T-helper 2 cell treated with Interferon-gamma antibody and Interleukin-4, amounts not matched to agents 5 μg/mL and 100 μg/mL, for 36 hours (primary cell): ENCODE results near the gene HERPUD2.

Source experiments
- DNase-seq: peaks from one replicate; pipeline ENCODE4 v3.0.0; 2021; ENCODE audit warnings: low spot score
- H3K27ac Mint-ChIP-seq: one replicate; pipeline ENCODE4 v1.8.0; 2021; ENCODE audit warnings: mild to moderate bottlenecking, mixed read lengths
- H3K27me3 Mint-ChIP-seq: one replicate; pipeline ENCODE4 v1.8.0; 2021; ENCODE audit warnings: low read depth, mixed read lengths
- H3K36me3 Mint-ChIP-seq: one replicate; pipeline ENCODE4 v1.8.0; 2021; ENCODE audit warnings: low read depth, mixed read lengths
- H3K4me1 Mint-ChIP-seq: one replicate; pipeline ENCODE4 v1.8.0; 2021; ENCODE audit warnings: low read depth, mixed read lengths
- H3K4me3 Mint-ChIP-seq: one replicate; pipeline ENCODE4 v1.8.0; 2022; ENCODE audit warnings: mild to moderate bottlenecking, moderate library complexity, mixed read lengths
- H3K9me3 Mint-ChIP-seq: one replicate; pipeline ENCODE4 v1.8.0; 2021; ENCODE audit warnings: mixed read lengths

Gene HERPUD2

DNA sequence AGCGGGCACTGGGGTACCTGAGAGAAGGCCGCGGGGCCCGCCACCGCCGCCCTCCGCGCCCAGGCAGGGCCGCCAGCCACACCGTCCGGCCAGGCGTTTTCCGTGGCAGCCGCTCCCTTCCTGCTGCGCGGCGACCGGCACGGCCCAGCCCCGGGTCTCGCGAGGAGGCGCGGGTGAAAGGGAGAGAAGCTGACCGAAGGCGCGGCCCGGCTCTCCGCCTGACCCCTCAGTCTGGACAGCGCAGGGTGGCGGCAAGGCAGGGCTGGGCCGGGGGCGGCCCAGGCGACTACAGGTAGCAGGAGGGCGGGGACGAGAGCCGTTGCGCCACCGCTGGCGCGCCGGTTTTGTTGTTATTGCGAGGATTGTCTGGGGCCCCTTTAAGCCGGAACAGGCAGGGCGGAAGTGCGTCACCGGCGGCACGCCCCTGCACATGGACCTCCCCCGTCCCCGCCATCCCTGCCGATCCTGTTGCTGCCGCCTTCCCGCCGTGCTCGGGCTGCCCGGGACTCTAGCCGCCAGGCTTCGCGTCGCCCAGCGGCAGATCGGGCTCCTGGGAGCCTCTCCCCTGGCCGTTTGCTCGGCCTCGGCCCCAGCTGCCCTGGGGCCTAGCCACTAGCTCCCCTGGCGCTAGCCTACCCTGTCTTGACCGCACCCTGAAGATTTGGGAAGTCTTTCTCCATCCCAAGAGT, at the start of gene HERPUD2:
Gene HERPUD2 (minus strand): TSS at position 352 of the 689 bp plus-strand sequence. CDS start 805 bp downstream, outside the sequence.
- Mint-ChIP-seq H3K4me1 (peaks cover 48% of the 10 kb centered on the region), H3K27me3 (no peaks in the 10 kb centered on the region), H3K27ac (peak within 1 kb of the TSS; percentile 98), H3K4me3 (peak within 1 kb of the TSS; percentile 97), H3K9me3 (no peaks in the 10 kb centered on the region), H3K36me3 (peaks cover 29% of the 10 kb centered on the region)
- peak; percentile 90 for DNase-seq

- H3K27me3 Mint-ChIP-seq = peaks cover 31% of the 10 kb centered on the region
- no peak for DNase-seq
- H3K4me1 Mint-ChIP-seq = no peaks in the 10 kb centered on the region
These were observed 44.0 kb upstream of the HERPUD2 start for GRCh38 chr7:35738889-35739288.

DNA sequence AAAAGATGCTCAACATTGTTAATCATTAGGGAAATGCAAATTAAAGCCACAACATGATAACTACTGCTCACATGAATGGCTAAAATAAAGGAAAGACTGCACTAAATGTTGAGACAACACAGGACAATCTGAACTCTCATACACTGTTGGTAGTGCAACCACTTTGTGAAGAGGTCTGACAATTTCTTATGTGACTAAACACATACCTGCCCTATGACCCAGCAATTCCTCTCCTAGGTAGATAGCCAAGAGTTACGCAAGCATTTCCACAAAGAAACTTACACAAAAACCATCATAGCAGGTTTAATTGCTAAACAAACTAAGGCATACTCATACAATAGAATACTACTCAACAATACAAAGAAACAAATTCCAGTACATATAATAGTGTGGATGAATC, 41.8 kb upstream of the HERPUD2 start:
- no peaks in the 10 kb centered on the region for H3K9me3 Mint-ChIP-seq
- no peak overlapping the region for H3K27ac Mint-ChIP-seq
- DNase-seq = no peak

More at GRCh38 chr7:35738889-35739288, 44.0 kb upstream of the HERPUD2 start:
- H3K4me3 Mint-ChIP-seq = no peak overlapping the region
- no peaks in the 10 kb centered on the region for H3K9me3 Mint-ChIP-seq
- no peak overlapping the region for H3K27ac Mint-ChIP-seq
- no peaks in the 10 kb centered on the region for H3K36me3 Mint-ChIP-seq

GRCh38 chr7:35735396-35735795, 40.5 kb upstream of the HERPUD2 start:
- H3K4me3 Mint-ChIP-seq = no peak overlapping the region
- no peaks in the 10 kb centered on the region for H3K36me3 Mint-ChIP-seq
- no peaks in the 10 kb centered on the region for H3K9me3 Mint-ChIP-seq
- H3K4me1 Mint-ChIP-seq = peaks cover 2% of the 10 kb centered on the region
- no peak for DNase-seq
- H3K27ac Mint-ChIP-seq = no peak overlapping the region
- peaks cover 19% of the 10 kb centered on the region for H3K27me3 Mint-ChIP-seq

More for the DNA sequence above, 41.8 kb upstream of the HERPUD2 start:
- Mint-ChIP-seq H3K27me3 (peaks cover 23% of the 10 kb centered on the region), H3K4me3 (no peak overlapping the region), H3K4me1 (no peaks in the 10 kb centered on the region), H3K36me3 (no peaks in the 10 kb centered on the region)

DNA sequence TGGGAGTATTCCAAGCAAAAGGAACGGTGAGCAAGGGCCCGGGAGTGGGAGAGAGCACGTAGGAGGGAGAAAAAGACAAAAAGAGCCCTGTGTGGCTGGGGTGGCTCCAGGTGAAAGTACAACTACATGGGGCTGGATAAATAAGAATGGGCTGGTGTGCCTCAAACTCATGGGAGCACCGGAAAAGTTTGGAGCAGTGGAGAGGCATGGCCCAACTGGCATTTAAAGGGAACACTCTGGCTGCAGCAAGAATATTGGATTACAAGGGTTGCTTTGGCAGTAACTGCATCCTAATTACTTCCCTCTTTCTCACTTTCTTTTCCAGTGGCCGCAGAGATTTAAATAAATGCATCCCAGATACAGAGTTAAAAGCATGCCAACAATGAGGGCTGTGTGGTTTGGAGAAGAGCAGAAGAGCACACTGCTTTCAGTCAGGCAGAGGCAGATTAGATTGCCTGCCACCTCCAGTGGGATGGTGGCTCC, 39.1 kb upstream of the HERPUD2 start:
- H3K4me3 Mint-ChIP-seq = no peak overlapping the region
- H3K27ac Mint-ChIP-seq = no peak overlapping the region
- H3K36me3 Mint-ChIP-seq = no peaks in the 10 kb centered on the region
- H3K9me3 Mint-ChIP-seq = no peaks in the 10 kb centered on the region
- H3K27me3 Mint-ChIP-seq = peaks cover 19% of the 10 kb centered on the region
- DNase-seq = no peak
- H3K4me1 Mint-ChIP-seq = peaks cover 15% of the 10 kb centered on the region

GRCh38 chr7:35731349-35731748, 36.4 kb upstream of the HERPUD2 start:
- peaks cover 33% of the 10 kb centered on the region for H3K4me1 Mint-ChIP-seq
- peaks cover 15% of the 10 kb centered on the region for H3K27me3 Mint-ChIP-seq
- no peak overlapping the region for H3K27ac Mint-ChIP-seq
- no peak overlapping the region for H3K4me3 Mint-ChIP-seq
- H3K36me3 Mint-ChIP-seq = no peaks in the 10 kb centered on the region
- no peaks in the 10 kb centered on the region for H3K9me3 Mint-ChIP-seq
- DNase-seq = no peak

DNA sequence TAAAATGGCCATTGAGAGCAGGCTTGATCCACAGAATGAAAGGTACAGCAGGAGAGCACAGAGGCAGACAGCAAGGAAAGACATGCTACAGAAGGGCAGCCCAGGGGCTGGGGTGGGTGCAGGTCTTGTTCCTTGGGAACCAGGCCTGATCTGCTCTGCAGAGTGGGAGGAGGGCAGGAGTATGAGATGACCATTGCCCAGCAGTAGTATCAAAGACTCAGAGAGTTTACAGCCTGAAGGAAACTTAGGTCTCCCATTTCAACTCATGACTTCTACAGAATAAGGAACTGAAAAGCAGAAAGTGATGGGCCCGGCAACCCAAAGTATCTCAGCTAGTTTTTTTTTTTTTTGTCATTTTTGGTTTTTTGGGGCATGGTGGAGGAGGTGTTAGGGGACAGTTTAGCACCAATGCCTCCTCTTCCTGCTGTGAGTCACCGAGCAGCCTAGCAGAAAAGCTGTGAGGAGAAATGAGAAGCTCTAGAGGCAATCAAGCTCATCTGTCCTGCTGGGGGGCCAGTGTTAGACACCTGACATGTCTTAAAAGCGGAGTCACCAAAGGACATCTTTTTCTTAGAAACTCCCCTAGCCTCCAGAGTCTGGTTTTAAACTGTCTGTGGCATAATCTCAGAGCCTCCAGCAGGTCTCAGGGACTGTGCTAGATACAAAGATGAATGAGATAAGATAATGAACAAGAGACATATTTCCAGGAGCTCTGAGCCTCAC, 34.3 kb upstream of the HERPUD2 start:
- H3K4me1 Mint-ChIP-seq = peaks cover 51% of the 10 kb centered on the region
- no peaks in the 10 kb centered on the region for H3K9me3 Mint-ChIP-seq
- no peaks in the 10 kb centered on the region for H3K36me3 Mint-ChIP-seq
- H3K4me3 Mint-ChIP-seq = peak overlapping the region; percentile 71
- H3K27ac Mint-ChIP-seq = peak overlapping the region; percentile 72
- peak; percentile 66 for DNase-seq
- peaks cover 10% of the 10 kb centered on the region for H3K27me3 Mint-ChIP-seq

DNA sequence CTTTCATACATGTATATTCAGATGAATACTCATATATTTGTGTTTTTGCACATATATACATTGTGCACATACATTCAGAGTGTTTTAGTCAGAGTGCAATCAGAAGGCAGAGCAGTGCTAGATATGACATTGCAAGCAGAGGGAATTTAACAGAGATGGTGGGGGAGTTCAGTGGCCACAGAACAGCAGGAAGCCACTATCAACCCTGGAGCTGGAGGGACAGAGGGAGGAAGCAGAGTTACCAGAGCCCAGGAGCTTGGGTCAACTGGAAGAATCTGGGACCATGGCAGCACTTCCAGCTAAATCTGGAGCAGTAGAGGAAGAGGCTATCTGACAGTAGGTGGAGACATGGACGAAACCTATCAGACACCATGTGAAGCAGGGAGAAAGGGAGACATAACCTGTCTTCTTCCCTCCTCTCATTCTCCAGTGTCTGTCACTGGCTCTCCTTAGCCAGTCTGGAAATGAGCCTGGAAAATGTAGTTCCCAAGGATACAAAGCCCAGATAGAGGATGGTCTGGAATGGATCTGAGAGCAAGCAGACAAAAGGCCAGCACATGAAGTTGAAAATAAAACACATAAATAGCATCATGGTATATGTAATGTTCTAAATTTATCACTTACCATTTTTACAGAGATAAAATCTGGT, 33.6 kb upstream of the HERPUD2 start:
- Mint-ChIP-seq H3K4me3 (peak overlapping the region; percentile 71), H3K27me3 (peaks cover 10% of the 10 kb centered on the region), H3K36me3 (no peaks in the 10 kb centered on the region), H3K4me1 (peaks cover 57% of the 10 kb centered on the region), H3K27ac (peak overlapping the region; percentile 72), H3K9me3 (no peaks in the 10 kb centered on the region)
- DNase-seq = no peak

GRCh38 chr7:35727571-35727970, 32.6 kb upstream of the HERPUD2 start:
- Mint-ChIP-seq H3K9me3 (peaks cover 3% of the 10 kb centered on the region), H3K4me1 (peaks cover 66% of the 10 kb centered on the region), H3K27me3 (peaks cover 10% of the 10 kb centered on the region), H3K36me3 (no peaks in the 10 kb centered on the region), H3K27ac (no peak overlapping the region), H3K4me3 (no peak overlapping the region)
- peak; percentile 57 for DNase-seq

DNA sequence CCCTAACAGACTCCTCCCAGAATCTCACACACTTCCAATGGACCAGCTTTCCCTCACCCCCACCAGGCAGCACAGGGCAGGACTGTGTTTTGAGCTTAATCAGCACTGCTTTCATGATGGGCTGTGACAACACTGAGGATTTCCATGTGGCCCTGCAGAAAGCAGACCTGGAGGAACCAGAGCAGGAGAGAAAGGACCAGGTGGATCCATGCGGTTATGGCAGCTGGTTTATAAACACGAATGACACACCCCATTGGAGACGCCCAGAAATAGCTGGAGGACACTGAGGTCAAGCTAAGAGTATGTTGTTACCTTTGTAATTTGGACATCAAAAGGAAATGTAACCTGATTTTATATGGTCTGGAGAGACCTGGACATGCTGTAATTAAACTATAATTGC, 31.7 kb upstream of the HERPUD2 start:
- H3K27ac Mint-ChIP-seq = no peak overlapping the region
- peaks cover 1% of the 10 kb centered on the region for H3K27me3 Mint-ChIP-seq
- no peak overlapping the region for H3K4me3 Mint-ChIP-seq
- no peak for DNase-seq
- peaks cover 3% of the 10 kb centered on the region for H3K9me3 Mint-ChIP-seq
- H3K4me1 Mint-ChIP-seq = peaks cover 74% of the 10 kb centered on the region
- no peaks in the 10 kb centered on the region for H3K36me3 Mint-ChIP-seq

DNA sequence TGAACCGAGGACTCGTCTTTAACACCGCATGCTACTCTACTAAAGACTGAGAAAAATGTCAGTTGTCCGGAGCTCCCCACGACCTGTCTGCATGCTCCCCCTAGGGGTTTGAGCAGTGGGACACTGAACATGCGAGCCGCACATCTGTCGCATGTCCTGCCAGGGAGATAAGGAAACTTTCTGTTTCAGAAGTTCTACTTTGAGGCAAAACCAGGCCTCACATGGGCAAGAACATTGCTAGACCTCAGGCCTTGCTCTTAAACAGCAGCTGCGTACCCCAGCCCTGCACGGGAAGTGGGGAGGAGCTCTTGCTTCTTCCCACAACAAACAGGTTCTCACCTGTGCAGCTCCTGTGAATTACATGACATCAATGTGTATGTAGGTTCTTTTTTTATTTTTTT, 30.3 kb upstream of the HERPUD2 start:
- H3K36me3 Mint-ChIP-seq = no peaks in the 10 kb centered on the region
- H3K27ac Mint-ChIP-seq = peak overlapping the region; percentile 84
- H3K4me1 Mint-ChIP-seq = peaks cover 71% of the 10 kb centered on the region
- peaks cover 3% of the 10 kb centered on the region for H3K9me3 Mint-ChIP-seq
- H3K27me3 Mint-ChIP-seq = no peaks in the 10 kb centered on the region
- DNase-seq = peak; percentile 47
- H3K4me3 Mint-ChIP-seq = peak overlapping the region; percentile 64

DNA sequence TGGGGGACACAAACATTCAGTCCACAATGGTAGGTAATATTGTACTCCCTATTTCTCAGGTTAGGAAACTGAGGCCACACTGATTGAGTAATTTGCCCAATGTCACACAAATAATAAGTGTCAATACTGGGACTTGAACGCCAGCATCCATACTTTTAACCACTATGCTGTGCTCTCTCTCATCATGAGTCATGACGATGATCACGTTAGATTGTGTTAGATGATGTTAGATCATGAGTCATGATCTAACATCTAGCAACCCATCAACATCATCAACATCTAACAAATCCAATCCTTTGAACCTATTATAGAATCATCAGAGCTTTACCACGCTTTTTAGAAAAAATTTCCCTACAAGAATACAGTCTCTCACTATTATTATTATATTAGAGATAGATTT, 28.1 kb upstream of the HERPUD2 start:
- Mint-ChIP-seq H3K4me1 (peaks cover 50% of the 10 kb centered on the region), H3K36me3 (no peaks in the 10 kb centered on the region), H3K27me3 (no peaks in the 10 kb centered on the region), H3K27ac (peak overlapping the region; percentile 39), H3K9me3 (peaks cover 3% of the 10 kb centered on the region), H3K4me3 (no peak overlapping the region)
- DNase-seq = peak; percentile 28

DNA sequence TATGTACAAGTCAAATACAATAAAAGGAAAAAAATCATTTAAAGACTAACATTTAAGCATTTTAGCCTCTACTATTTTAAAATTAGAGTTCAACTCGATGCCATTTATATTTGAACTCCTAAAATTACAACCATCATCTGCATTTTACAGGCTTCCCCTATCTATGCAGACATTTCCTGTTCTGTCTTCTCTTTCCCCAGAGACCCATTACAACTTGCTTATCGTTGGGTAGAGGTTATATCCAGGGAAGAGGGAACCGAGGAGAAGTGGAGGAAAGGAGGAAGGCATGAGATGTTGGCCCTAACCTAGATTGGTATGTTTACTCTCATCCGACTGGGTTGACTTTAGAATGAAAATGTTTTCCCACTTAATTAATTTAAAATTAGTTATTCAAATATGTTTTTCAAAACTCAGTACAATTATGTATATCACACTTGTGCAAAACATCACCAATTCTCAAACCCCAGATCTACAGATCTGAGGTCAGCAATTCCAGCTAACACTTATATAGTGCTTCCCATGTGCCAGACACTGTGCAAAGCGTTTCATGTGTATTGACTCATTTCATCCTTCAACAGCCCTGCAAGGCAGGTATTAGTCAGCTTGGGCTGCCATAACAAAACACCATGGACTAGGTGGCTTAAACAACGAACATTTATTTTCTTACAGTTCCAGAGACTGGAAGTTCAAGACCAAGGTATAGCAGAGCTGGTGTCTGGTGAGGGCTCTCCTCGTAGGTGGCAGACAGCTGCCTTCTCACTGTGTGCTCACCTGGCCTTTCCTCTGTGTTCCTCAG, 27.3 kb upstream of the HERPUD2 start:
- Mint-ChIP-seq H3K4me3 (no peak overlapping the region), H3K27ac (no peak overlapping the region), H3K9me3 (peaks cover 3% of the 10 kb centered on the region), H3K36me3 (no peaks in the 10 kb centered on the region), H3K4me1 (peaks cover 48% of the 10 kb centered on the region), H3K27me3 (no peaks in the 10 kb centered on the region)
- DNase-seq = peak; percentile 64
